Measurements from ENCODE around the gene ERICH3. TPM values are rescaled to one million over a fixed set of nuclear protein-coding genes. Genes with fewer than 3 reads are reported as not detected.

ERICH3 gene
- total and polyA plus RNA-seq, 10 of the 15 experiments (the other 5 are each of a cell fraction or from before 2014, with no cell fraction given) = 0.03 to 0.09 (median 0.08) TPM; not detected in 7

- DNase-seq (ENCODE audit: low read depth, low spot score) (no peak), ATAC-seq (no peak), FAIRE-seq (no peak)
- no peak overlapping the region for H2AFZ ChIP-seq (ENCODE audit: control insufficient read depth, low read depth, low read length)
- intact Hi-C loops (cut with micrococcal nuclease; ENCODE audit: unreplicated experiment) = loop anchor here (5.0 to 10.0 kb wide), 2 partner anchors 105 to 677 kb away; no protein-coding TSS in a partner anchor
- BruUV-seq (replicated peaks) = no TSS peak
- H3K9me3 ChIP-seq (replicated peaks; ENCODE audit: control insufficient read depth, insufficient read depth, low read length) = no peaks in the 10 kb centered on the region; the same call in 2 of the 3 replicates
- ChIA-PET POLR2A (no interaction called here), RAD21 (ENCODE audit: unreplicated experiment) (interaction anchor here (0.9 kb wide), 1 partner anchor 52 kb away, joined by 3 read pairs; no protein-coding TSS in a partner anchor), SMC1A (ENCODE audit: uncharacterized antibody, unreplicated experiment) (interaction anchor here (0.9 to 1.7 kb wide), 5 partner anchors 10 to 110 kb away, joined by 3 to 7 read pairs (median 3); partner anchors contain the start of gene TYW3), CTCF (no interaction called here)
- TF ChIP-seq HCFC1 (IDR thresholded peaks at IDR 0.05; ENCODE audit: low read length) (no peak), PKNOX1 (IDR thresholded peaks at IDR 0.05) (no peak), CBX3 (IDR thresholded peaks at IDR 0.05; ENCODE audit: borderline replicate concordance, low read depth) (no peak)
- no peak overlapping the region for H3K9ac ChIP-seq (ENCODE audit: control insufficient read depth, insufficient read depth, low read length)
- H3K4me3 ChIP-seq = no peak overlapping the region
- H3K27me3 ChIP-seq (replicated peaks in 1 of 2; ENCODE audit: control insufficient read depth in 2 of 2, insufficient read depth in 2 of 2, low read length in 1 of 2) = no peaks in the 10 kb centered on the region
- H3K4me1 ChIP-seq (ENCODE audit: control insufficient read depth, insufficient read depth, low read length) = peaks cover 13% of the 10 kb centered on the region
- in situ Hi-C loops (cut with MboI) = loop anchor here (10.0 kb wide), 1 partner anchor 837 kb away; no protein-coding TSS in a partner anchor
- H3K4me2 ChIP-seq (ENCODE audit: control insufficient read depth, insufficient read depth) = peak overlapping the region; percentile 53
- no peaks in the 10 kb centered on the region for H3K36me3 ChIP-seq (ENCODE audit: control insufficient read depth in 2 of 2, insufficient read depth in 2 of 2, low read length in 1 of 2)
- H3K27ac ChIP-seq (ENCODE audit: control insufficient read depth, insufficient read depth) = no peak overlapping the region
- no peaks in the 10 kb centered on the region for H3K79me2 ChIP-seq (ENCODE audit: control insufficient read depth, insufficient read depth, low read length)
- WGBS (ENCODE audit: insufficient coverage, insufficient replicate concordance, low lambda C conversion rate, missing lambda C conversion rate) = 31% methylated on average over 2 of the region's 2 CpGs
- H4K20me1 ChIP-seq (ENCODE audit: control insufficient read depth, insufficient read depth) = no peaks in the 10 kb centered on the region
These were observed 8.3 kb upstream of the ERICH3 start for GRCh38 chr1:74681851-74682250.

GRCh38 chr1:74681449-74681848 is 7.9 kb upstream of the ERICH3 start:
- no peak overlapping the region for H3K27ac ChIP-seq (ENCODE audit: control insufficient read depth, insufficient read depth)
- peak overlapping the region; percentile 53 for H3K4me2 ChIP-seq (ENCODE audit: control insufficient read depth, insufficient read depth)
- ChIA-PET POLR2A (interaction anchor here (0.9 kb wide), 1 partner anchor 28 kb away, joined by 3 read pairs; no protein-coding TSS in a partner anchor), CTCF (interaction anchor here (1.1 kb wide), 1 partner anchor 8 kb away, joined by 8 read pairs; no protein-coding TSS in a partner anchor), RAD21 (ENCODE audit: unreplicated experiment) (no interaction called here), SMC1A (ENCODE audit: uncharacterized antibody, unreplicated experiment) (interaction anchor here (0.8 to 1.7 kb wide), 5 partner anchors 9 to 109 kb away, joined by 3 to 7 read pairs (median 3); partner anchors contain the start of gene TYW3)
- H2AFZ ChIP-seq (ENCODE audit: control insufficient read depth, low read depth, low read length) = no peak overlapping the region
- H4K20me1 ChIP-seq (ENCODE audit: control insufficient read depth, insufficient read depth) = no peaks in the 10 kb centered on the region
- H3K79me2 ChIP-seq (ENCODE audit: control insufficient read depth, insufficient read depth, low read length) = no peaks in the 10 kb centered on the region
- ATAC-seq = peak; percentile 89
- H3K4me3 ChIP-seq = no peak overlapping the region
- WGBS (ENCODE audit: insufficient coverage, insufficient replicate concordance, low lambda C conversion rate, missing lambda C conversion rate) = 0% methylated on average over 4 of the region's 4 CpGs
- in situ Hi-C loops (cut with MboI) = loop anchor here (10.0 kb wide), 1 partner anchor 837 kb away; no protein-coding TSS in a partner anchor
- peak; percentile 48 for DNase-seq (ENCODE audit: low read depth, low spot score)
- peaks cover 13% of the 10 kb centered on the region for H3K4me1 ChIP-seq (ENCODE audit: control insufficient read depth, insufficient read depth, low read length)
- H3K9ac ChIP-seq (ENCODE audit: control insufficient read depth, insufficient read depth, low read length) = no peak overlapping the region
- intact Hi-C loops (cut with micrococcal nuclease; ENCODE audit: unreplicated experiment) = loop anchor here (5.0 to 10.0 kb wide), 2 partner anchors 104 to 677 kb away; no protein-coding TSS in a partner anchor
- no peaks in the 10 kb centered on the region for H3K27me3 ChIP-seq (replicated peaks in 1 of 2; ENCODE audit: control insufficient read depth in 2 of 2, insufficient read depth in 2 of 2, low read length in 1 of 2)
- BruUV-seq (replicated peaks) = no TSS peak
- H3K9me3 ChIP-seq (replicated peaks; ENCODE audit: control insufficient read depth, insufficient read depth, low read length) = no peaks in the 10 kb centered on the region; the same call in 2 of the 3 replicates
- FAIRE-seq = peak; percentile 62
- no peaks in the 10 kb centered on the region for H3K36me3 ChIP-seq (ENCODE audit: control insufficient read depth in 2 of 2, insufficient read depth in 2 of 2, low read length in 1 of 2)
- TF ChIP-seq CREB1 (IDR thresholded peaks at IDR 0.05; ENCODE audit: low read depth) (no peak), IRF4 (IDR thresholded peaks at IDR 0.05; ENCODE audit: low read depth, low read length) (0 out of 2 replicates have a peak, but pooled peaks have one; percentile 51), ATF2 (IDR thresholded peaks at IDR 0.05; ENCODE audit: low read length) (peak; percentile 68; the same call in 1 of the 2 replicates), RUNX3 (IDR thresholded peaks at IDR 0.05; ENCODE audit: low read length) (peak; percentile 88), MTA2 (IDR thresholded peaks at IDR 0.05; ENCODE audit: low read depth) (0 out of 2 replicates have a peak, but pooled peaks have one; percentile 17), NFIC (IDR thresholded peaks at IDR 0.05; ENCODE audit: low read depth, low read length) (peak; percentile 82), MTA3 (IDR thresholded peaks at IDR 0.05; ENCODE audit: borderline replicate concordance, low read length) (peak; percentile 72; the same call in 1 of the 2 replicates), POU2F2 (IDR thresholded peaks at IDR 0.05; ENCODE audit: borderline replicate concordance, low read depth, low read length) (0 out of 3 replicates have a peak, but pooled peaks have one; percentile 44), JUNB (IDR thresholded peaks at IDR 0.05) (peak; percentile 83), SRF (IDR thresholded peaks at IDR 0.05; ENCODE audit: low read depth in 2 of 2, low read length in 2 of 2) (0 out of 4 replicates have a peak, but pooled peaks of 1 of the 2 experiments have one; percentile 56), PBX3 (IDR thresholded peaks at IDR 0.05; ENCODE audit: insufficient replicate concordance, low read depth, low read length) (no peak)
